ENCODE results near the gene ARPC5. TPM values are rescaled to one million over a fixed set of nuclear protein-coding genes. Genes with fewer than 3 reads are reported as not detected.
A peak's percentile ranks its signal among the peaks of the same experiment; 100 is the strongest.

Gene ARPC5
- total and polyA plus RNA-seq, 2 donors (not counting 1 experiment from before 2014, with no cell fraction given): 28.3 to 103 TPM

GRCh38 chr1:183609313-183609712 is 26.3 kb downstream of the ARPC5 start:
- Histone ChIP-seq H3K4me2 (replicated peaks; ENCODE audit: low read depth, low read length, poor library complexity, severe bottlenecking) (no peak overlapping the region), H3K27me3 (replicated peaks in 1 of 4; ENCODE audit: control extremely low read depth in 1 of 4, control insufficient read depth in 3 of 4, insufficient read depth in 4 of 4, low read length in 3 of 4) (no peaks in the 10 kb centered on the region), H3K9me3 (ENCODE audit: control extremely low read depth in 1 of 3, control insufficient read depth in 2 of 3, insufficient read depth in 1 of 3, low read length in 2 of 3) (no peaks in the 10 kb centered on the region), H3K79me2 (ENCODE audit: control insufficient read depth, insufficient read depth, low read length) (no peaks in the 10 kb centered on the region), H2AFZ (ENCODE audit: insufficient read depth, low read depth, low read length, poor library complexity, severe bottlenecking) (peak overlapping the region; percentile 6), H3K4me3 (ENCODE audit: control extremely low read depth in 1 of 5, extremely low read depth in 1 of 5, insufficient read depth in 1 of 5, low read depth in 2 of 5, low read length in 4 of 5) (no peak overlapping the region), H4K20me1 (ENCODE audit: control insufficient read depth, insufficient read depth, low read length, poor library complexity, severe bottlenecking) (no peaks in the 10 kb centered on the region), H3K36me3 (replicated peaks in 1 of 2; ENCODE audit: control extremely low read depth in 1 of 2, control insufficient read depth in 1 of 2, extremely low read depth in 1 of 2, insufficient read depth in 2 of 2, low read length in 1 of 2) (no peaks in the 10 kb centered on the region), H3K9ac (ENCODE audit: low read length) (no peak overlapping the region), H3K4me1 (ENCODE audit: control insufficient read depth in 2 of 2, insufficient read depth in 2 of 2, low read length in 2 of 2) (peaks cover 24 to 37% of the 10 kb centered on the region in 2 donors), H3K27ac (ENCODE audit: low read length in 2 of 2) (no peak overlapping the region)
- Mint-ChIP-seq H3K27ac (peak overlapping the region; percentile 73), H3K4me1 (peaks cover 33% of the 10 kb centered on the region), H3K4me3 (no peak overlapping the region), H3K27me3 (no peaks in the 10 kb centered on the region), H3K9me3 (ENCODE audit: insufficient read depth) (no peaks in the 10 kb centered on the region)
- TF ChIP-seq EZH2 (IDR thresholded peaks at IDR 0.05; ENCODE audit: borderline replicate concordance, insufficient read depth, low read depth, low read length, poor library complexity, severe bottlenecking) (no peak), CTCF (IDR thresholded peaks at IDR 0.05) (peak; percentile 31)
- WGBS (ENCODE audit: insufficient coverage): 37% methylated on average over 2 of the region's 5 CpGs
- ChIA-PET CTCF (interaction anchor here (0.6 to 1.0 kb wide), 5 partner anchors 11 to 763 kb away, joined by 3 read pairs; no protein-coding TSS in a partner anchor), POLR2A (interaction anchor here (0.6 kb wide), 1 partner anchor 137 kb away, joined by 5 read pairs; the partner anchor contains the start of gene SMG7)
- intact Hi-C loops (cut with micrococcal nuclease): no loop called here
- ATAC-seq (ENCODE audit: low read depth) (peak; percentile 60), DNase-seq (peak; percentile 34)

- H3K36me3 ChIP-seq (replicated peaks in 1 of 2; ENCODE audit: control extremely low read depth in 1 of 2, control insufficient read depth in 1 of 2, extremely low read depth in 1 of 2, insufficient read depth in 2 of 2, low read length in 1 of 2): no peaks in the 10 kb centered on the region
- H3K9me3 Mint-ChIP-seq (ENCODE audit: insufficient read depth): no peaks in the 10 kb centered on the region
- no peak for DNase-seq
- CTCF ChIA-PET: interaction anchor here (0.6 to 1.8 kb wide), 6 partner anchors 12 to 138 kb away, joined by 3 to 4 read pairs (median 3); partner anchors contain the start of gene NCF2
- no peaks in the 10 kb centered on the region for H3K9me3 ChIP-seq (ENCODE audit: control extremely low read depth in 1 of 3, control insufficient read depth in 2 of 3, insufficient read depth in 1 of 3, low read length in 2 of 3)
- no peak overlapping the region for H3K4me3 ChIP-seq (ENCODE audit: control extremely low read depth in 1 of 5, extremely low read depth in 1 of 5, insufficient read depth in 1 of 5, low read depth in 2 of 5, low read length in 4 of 5)
- no peaks in the 10 kb centered on the region for H3K79me2 ChIP-seq (ENCODE audit: control insufficient read depth, insufficient read depth, low read length)
- WGBS (ENCODE audit: insufficient coverage): 0% methylated on average over 1 of the region's 2 CpGs
- no peak for TF ChIP-seq EZH2 (IDR thresholded peaks at IDR 0.05; ENCODE audit: borderline replicate concordance, insufficient read depth, low read depth, low read length, poor library complexity, severe bottlenecking)
- TF ChIP-seq CTCF (IDR thresholded peaks at IDR 0.05): no peak
- peak overlapping the region in 1 of 2 donors; percentile 65 for H3K27ac ChIP-seq (ENCODE audit: low read length in 2 of 2)
- H3K4me1 ChIP-seq (ENCODE audit: control insufficient read depth in 2 of 2, insufficient read depth in 2 of 2, low read length in 2 of 2): peaks cover 29 to 42% of the 10 kb centered on the region in 2 donors
- peak overlapping the region; percentile 59 for H3K4me2 ChIP-seq (replicated peaks; ENCODE audit: low read depth, low read length, poor library complexity, severe bottlenecking)
- no peaks in the 10 kb centered on the region for H4K20me1 ChIP-seq (ENCODE audit: control insufficient read depth, insufficient read depth, low read length, poor library complexity, severe bottlenecking)
- no peak overlapping the region for H3K9ac ChIP-seq (ENCODE audit: low read length)
- peak overlapping the region; percentile 48 for H2AFZ ChIP-seq (ENCODE audit: insufficient read depth, low read depth, low read length, poor library complexity, severe bottlenecking)
- H3K27me3 Mint-ChIP-seq: no peaks in the 10 kb centered on the region
- ATAC-seq (ENCODE audit: low read depth): no peak
- intact Hi-C loops (cut with micrococcal nuclease): loop anchor here (1.0 kb wide), 1 partner anchor 17 kb away; the partner anchor contains the start of gene NCF2
- H3K27ac Mint-ChIP-seq: peak overlapping the region; percentile 90
- H3K4me3 Mint-ChIP-seq: peak overlapping the region; percentile 52
- peaks cover 40% of the 10 kb centered on the region for H3K4me1 Mint-ChIP-seq
- POLR2A ChIA-PET: interaction anchor here (0.7 to 1.5 kb wide), 2 partner anchors 14 to 17 kb away, joined by 3 to 4 read pairs; no protein-coding TSS in a partner anchor
- H3K27me3 ChIP-seq (replicated peaks in 1 of 4; ENCODE audit: control extremely low read depth in 1 of 4, control insufficient read depth in 3 of 4, insufficient read depth in 4 of 4, low read length in 3 of 4): no peaks in the 10 kb centered on the region
Measured at GRCh38 chr1:183607322-183607980, 28.1 kb downstream of the ARPC5 start.
